UCSD-AML1 (cell line): ENCODE data around the gene GRID1.
"Not testable (repeated sequence)": the region's sequence is repeated elsewhere in the genome, so short reads cannot be mapped to it uniquely, and the experiment has no call there.

Source experiments
- DNase-seq: peaks from one replicate; lab custom pipeline; 2025; ENCODE audit not compliant: unreplicated experiment; lab: John Stamatoyannopoulos, UW

The GRID1 gene

DNA sequence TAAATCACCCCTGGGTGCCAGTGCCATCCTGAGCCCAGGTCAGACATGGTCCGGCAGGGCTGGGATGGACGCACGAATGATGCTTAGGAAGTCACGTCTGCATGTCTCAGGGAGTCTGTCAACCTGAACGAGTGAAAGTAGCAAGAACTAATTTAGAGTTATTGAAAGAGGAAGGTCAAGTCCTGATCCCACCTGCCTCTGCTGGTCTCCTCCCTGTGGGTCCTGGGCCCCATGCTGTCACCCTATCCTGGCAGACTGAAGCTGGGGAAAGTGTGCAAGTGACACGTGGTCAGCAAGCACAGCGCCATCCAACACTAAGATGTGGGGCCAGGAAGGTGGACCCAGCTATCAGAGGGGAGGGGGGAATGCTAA is 26.1 kb upstream of the GRID1 start:
- no peak for DNase-seq

DNA sequence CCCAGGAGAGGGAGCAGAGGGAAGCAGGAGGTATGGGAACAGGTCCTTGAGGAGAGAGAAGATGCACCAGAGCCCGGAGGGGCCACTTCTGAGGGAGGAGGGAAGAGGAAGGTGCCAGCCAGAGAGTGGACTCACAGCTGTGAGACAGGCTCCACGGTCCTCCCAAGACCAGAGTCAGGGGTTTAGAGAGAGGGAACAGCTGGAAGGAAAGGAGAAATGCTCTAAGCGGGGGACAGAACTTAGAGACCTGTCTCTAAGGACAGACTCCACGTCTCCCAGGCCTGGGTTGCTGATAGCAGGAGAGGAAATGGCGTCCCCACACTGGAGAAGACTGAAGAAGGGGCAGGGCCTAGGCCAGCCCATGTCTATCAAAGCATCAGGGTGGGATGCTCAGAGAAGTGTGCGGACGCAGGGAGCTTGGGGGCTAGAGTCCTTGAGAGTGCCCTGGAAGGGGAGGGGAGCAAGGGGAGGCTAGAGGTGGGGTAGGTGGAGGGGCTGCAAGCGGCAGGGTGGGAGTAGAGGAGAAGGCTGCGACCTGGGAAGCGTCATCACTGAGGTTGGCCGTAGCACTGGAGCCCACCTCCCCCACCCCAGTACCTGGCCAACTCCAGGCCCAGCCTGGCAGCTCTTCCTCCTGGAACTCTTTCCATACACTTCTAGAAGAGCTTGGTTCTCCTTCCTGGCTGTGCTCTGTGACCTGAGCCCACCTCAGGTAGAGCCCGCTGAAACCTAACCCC is 25.6 kb upstream of the GRID1 start:
- DNase-seq = no peak

DNA sequence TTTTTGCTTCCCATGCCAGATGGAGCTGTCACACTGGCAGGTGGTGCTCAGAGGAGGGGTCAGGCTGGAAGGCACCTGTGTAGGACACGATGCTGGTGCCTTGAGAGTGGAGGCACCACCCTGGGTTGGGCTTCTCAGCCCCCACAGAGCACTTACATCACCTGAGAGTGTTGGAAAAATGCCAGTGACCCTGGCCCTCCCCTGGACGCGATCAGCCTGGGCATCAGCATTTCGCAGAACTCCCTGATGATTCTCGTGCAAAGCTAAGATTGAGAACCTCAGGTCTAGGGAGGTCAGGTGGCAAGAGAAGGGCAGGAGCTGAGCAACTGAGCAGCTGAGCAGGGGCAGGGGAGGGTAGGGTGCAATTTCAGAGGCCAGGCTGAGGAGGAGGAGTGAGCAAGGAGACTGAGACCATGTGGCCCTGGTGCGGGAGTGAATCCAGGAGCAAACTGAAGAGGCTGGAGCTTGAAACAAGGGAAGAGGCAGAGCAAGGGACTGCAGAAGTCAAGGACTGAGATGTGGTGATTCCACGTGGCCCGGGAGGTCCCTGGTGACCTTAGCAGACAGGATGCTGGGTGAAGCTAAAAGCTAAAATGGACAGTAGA is 24.7 kb upstream of the GRID1 start:
- DNase-seq = no peak

DNA sequence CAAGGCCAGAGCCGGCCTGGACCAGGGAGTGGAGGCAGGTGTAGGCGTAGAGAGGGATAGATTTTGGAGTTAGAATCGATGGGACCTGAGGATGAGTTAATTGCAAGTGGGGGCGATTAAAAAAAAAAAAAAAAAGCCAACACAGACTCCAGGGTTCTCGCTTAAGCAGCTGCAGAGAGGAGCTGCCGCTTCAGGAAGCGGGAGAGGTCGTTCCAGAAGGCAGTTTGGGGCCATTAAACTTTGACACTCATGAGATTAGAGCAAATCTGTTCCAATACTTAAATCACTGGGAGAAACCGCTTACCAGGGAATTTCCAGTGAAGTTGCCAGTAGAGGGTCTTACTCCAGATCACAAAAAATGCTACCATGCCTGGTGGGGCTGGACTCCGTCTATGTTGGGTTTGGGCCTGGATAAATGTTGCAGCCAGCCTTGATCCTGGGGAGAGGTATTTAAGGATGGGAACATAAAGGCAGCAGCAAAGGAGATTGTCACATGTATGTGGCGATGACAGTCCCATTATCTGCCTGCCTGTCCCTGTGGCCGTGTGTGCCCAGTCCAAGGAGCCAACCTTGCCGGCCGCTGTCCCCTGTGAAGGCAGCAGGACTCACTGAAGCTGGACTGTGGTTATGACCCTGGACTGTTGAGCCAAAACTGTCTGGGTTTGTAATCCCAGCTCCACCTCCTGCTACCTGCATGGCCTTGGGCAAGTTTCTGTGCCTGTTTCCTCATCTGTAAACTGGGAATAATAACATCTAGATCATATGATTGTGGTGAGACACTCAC is 23.9 kb upstream of the GRID1 start:
- DNase-seq = no peak

DNA sequence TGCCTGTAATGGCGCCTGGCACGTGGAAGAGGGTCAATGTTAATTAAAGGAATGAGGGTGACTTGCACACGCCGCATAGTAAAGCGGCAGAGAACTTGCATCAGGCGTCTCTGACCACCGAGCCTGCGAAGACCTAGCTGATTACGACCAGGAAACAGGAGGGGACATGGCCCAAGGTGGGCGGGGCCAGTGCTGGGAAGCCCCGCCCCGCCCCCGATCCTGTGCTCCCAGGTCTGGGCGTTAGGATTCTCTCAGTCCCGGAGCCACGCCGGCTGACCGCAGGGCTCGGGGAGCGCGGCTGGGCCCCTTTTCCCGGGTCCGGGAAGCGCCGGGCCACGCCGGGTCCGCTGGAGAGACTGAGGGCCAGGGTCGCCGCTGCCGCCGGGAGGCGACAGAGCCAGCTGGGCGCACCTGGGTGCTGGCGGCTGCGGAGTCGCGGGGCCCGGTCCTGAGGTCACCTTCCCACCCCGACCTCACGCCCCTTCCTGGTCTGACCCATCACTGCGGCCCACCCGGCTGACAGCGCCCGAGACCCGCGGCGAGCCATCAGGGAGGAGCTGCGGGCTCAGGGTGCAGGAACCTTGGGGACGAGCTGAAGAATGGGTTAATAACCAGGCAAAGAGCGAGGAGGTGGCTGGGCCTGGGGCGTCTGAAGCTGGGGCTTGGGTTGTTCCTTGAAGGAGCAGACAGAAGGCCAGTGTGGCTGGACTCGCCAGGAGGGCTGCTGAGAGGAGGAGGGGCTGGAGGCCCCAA is 23.0 kb upstream of the GRID1 start:
- DNase-seq = no peak

DNA sequence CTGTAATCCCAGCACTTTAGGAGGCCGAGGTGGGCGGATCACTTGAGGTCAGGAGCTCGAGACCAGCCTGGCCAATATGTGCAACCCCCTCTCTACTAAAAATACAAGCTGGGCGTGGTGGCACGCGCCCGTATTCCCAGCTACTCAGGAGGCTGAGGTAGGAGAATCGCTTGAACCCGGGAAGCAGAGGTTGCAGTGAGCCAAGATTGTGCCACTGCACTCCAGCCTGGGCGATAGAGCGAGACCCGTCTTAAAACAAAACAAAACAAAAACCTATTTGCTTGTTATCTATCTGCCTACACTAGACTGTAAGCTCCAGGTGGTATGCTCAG is 22.5 kb upstream of the GRID1 start:
- DNase-seq = not testable (repeated sequence)

GRCh38 chr10:86388119-86388704 is 21.6 kb upstream of the GRID1 start:
- no peak for DNase-seq

GRCh38 chr10:86387178-86387794 is 20.7 kb upstream of the GRID1 start:
- no peak for DNase-seq

- no peak for DNase-seq
Observed at GRCh38 chr10:86385806-86386205, 19.2 kb upstream of the GRID1 start.

- DNase-seq = no peak
Observed at GRCh38 chr10:86377797-86378146, 11.2 kb upstream of the GRID1 start.

DNA sequence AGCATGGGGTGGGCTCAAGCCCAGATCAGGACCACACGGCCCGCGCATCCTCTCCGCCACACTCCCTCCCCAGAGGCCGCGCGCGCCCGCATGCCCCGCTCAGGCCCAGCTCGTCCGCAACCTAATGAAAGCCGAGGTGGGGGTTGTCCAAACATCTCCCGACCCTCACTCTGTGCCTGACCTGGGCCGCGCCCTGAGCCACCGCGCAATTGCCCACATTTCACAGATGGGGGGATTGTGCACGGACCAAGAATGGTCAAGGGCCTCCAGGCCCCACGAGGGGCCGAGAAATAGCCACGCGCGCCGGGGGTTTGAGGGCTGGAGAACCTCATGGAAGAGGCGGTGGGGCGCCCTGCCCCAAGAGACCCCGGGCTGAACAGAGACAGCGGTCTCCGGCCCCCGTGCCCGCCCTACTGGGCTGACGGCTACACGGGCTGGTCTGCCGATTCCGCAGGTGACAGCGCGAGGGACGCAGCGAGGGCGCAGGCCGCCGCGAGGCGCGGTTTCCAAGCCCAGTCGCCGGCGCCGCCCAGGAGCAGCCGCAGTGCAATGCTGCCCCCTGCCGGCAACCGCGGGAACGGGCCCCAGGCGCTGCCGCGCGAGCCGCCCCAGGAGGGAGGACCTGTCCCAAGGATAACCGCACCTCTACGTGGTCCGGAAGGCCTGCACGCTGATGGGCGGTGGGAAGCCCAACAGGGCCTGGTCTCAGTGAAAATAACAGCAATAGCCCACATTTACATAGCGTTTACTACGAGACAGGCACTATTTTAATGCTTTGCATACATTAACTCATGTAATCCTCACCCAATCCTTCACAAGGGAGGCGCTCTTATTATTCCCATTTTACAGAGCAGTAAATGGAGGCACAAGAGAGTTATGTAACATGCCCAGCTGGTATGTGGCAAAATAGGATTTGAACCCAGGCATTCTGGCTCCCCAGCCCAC is 10.5 kb upstream of the GRID1 start:
- peak; percentile 74 for DNase-seq

GRCh38 chr10:86376403-86376802 is 9.8 kb upstream of the GRID1 start:
- DNase-seq = no peak

DNA sequence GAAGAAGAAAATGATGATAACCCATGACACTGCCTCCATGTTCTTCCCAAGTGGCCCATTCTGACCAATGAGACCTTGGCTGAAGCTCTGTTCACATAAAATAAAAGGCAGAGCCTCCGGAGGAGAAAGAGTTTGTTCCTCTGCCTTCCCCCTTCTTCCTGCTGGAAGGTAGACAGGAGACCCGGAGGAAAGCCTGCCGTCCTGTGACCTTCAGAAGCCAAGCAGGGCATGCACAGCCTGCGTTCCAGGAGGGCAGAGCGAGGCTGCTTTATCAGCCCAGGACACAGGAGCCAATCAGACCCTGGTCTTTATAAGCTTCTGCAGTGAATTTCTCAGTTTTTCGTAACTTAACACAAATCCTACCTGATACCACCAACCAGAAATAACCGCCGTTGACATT is 8.6 kb upstream of the GRID1 start:
- DNase-seq = no peak

GRCh38 chr10:86374664-86375063 is 8.1 kb upstream of the GRID1 start:
- no peak for DNase-seq

GRCh38 chr10:86373828-86374227 is 7.2 kb upstream of the GRID1 start:
- DNase-seq = no peak

DNA sequence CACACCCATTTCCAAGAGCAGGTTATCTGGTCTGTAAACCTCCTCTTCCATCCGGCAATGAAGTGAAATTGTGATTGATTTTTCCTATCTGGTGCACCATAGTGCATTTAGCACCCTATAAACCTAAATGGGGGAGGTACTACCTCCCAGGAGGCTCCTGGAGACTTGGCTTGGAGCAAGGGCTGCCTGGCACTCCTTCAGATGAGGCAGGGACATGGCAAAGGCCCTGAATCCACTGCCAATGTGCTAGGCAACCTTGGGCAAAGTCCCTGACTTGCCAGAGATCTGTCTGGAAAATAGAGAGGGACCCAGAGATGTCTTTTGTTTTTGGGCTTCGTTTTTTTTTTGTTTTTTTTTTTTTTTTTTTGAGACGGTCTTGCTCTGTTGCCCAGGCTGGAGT is 6.7 kb upstream of the GRID1 start:
- DNase-seq = no peak

- DNase-seq = no peak
Observed at GRCh38 chr10:86372784-86373239, 6.2 kb upstream of the GRID1 start.

DNA sequence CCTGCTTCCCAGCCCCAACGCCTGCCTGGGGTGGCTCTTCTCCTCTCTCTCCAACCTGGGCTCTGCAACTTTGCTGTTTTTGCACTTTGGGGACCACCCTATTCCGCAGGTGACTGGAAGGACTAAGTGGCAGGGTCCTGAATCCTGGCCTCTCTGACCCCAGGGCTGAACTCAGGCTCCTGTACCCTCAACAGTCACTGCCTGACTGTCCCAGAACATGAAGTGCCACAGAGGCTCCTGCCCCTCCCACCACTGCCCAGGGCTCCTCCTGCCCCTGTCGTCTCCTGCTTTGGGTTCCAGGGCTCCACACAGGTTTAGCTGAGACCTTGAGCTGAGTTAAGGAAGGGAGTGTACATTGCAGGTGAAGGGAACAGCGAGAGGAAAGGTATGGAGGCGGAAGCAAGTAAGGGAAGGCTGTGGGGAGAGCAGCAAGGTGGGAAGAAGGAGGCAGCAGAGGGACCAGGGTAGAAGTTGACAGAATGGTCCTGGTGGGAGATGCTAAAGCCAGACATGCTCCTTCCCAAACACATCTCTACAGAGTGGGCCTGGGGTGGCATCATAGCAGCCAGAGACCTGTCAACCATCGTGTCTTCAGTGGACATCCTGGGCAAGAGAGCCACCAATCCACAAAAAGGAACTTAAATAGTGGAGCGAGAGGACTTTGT is 5.7 kb upstream of the GRID1 start:
- no peak for DNase-seq

DNA sequence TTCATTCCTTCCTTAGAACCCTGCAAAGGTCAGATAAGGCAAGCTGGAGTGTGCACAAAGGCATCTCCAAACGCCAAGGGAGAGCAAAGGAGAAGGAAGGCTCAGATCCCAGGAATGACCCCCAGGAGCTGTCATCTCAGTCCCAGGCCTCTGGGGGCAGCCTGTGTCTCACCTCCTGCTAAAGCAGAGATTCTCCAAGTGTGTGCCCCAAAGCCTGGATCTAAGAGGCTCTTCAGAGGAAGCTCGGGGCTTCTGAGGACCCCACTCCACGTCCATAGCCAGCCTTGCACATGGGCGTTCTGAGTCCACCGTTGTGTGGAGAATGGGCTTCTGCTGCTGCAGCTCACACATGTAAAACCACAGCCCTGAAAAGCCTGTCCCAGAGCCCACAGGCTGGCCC is 5.1 kb upstream of the GRID1 start:
- DNase-seq = no peak
